ENCODE results near the gene MAP6D1.

The MAP6D1 gene

GRCh38 chr3:183825456-183826161, at the start of gene MAP6D1:
Gene MAP6D1 (minus strand): TSS chr3:183825577. CDS start chr3:183825547, 30 bp downstream.
- DNase-seq (ENCODE audit: low spot score) = peak; percentile 91

GRCh38 chr3:183873914-183874313, 48.5 kb upstream of the MAP6D1 start:
- DNase-seq (ENCODE audit: low spot score) = no peak

- no peak for DNase-seq (ENCODE audit: low spot score)
These were observed 46.2 kb upstream of the MAP6D1 start for GRCh38 chr3:183871541-183871940.

- no peak for DNase-seq (ENCODE audit: low spot score)
These were observed 45.2 kb upstream of the MAP6D1 start for GRCh38 chr3:183870563-183870962.

- DNase-seq (ENCODE audit: low spot score) = no peak
These were observed 43.4 kb upstream of the MAP6D1 start for GRCh38 chr3:183868796-183869195.

GRCh38 chr3:183862610-183863009, 37.2 kb upstream of the MAP6D1 start:
- DNase-seq (ENCODE audit: low spot score) = no peak

GRCh38 chr3:183857863-183858262, 32.5 kb upstream of the MAP6D1 start:
- DNase-seq (ENCODE audit: low spot score) = no peak

- no peak for DNase-seq (ENCODE audit: low spot score)
These were observed 29.1 kb upstream of the MAP6D1 start for GRCh38 chr3:183854318-183855035.

GRCh38 chr3:183845608-183846288, 20.4 kb upstream of the MAP6D1 start:
- DNase-seq (ENCODE audit: low spot score) = no peak

GRCh38 chr3:183845090-183845489, 19.7 kb upstream of the MAP6D1 start:
- no peak for DNase-seq (ENCODE audit: low spot score)

- no peak for DNase-seq (ENCODE audit: low spot score)
These were observed 19.2 kb upstream of the MAP6D1 start for GRCh38 chr3:183844606-183845005.

GRCh38 chr3:183839751-183840150, 14.4 kb upstream of the MAP6D1 start:
- no peak for DNase-seq (ENCODE audit: low spot score)

GRCh38 chr3:183837894-183838293, 12.5 kb upstream of the MAP6D1 start:
- no peak for DNase-seq (ENCODE audit: low spot score)

GRCh38 chr3:183837390-183837789, 12.0 kb upstream of the MAP6D1 start:
- DNase-seq (ENCODE audit: low spot score) = no peak

- no peak for DNase-seq (ENCODE audit: low spot score)
These were observed 8.1 kb upstream of the MAP6D1 start for GRCh38 chr3:183833516-183833915.

- DNase-seq (ENCODE audit: low spot score) = no peak
These were observed 4.8 kb upstream of the MAP6D1 start for GRCh38 chr3:183830187-183830586.

GRCh38 chr3:183829466-183829865, 4.1 kb upstream of the MAP6D1 start:
- DNase-seq (ENCODE audit: low spot score) = no peak

- no peak for DNase-seq (ENCODE audit: low spot score)
These were observed 3.1 kb upstream of the MAP6D1 start for GRCh38 chr3:183828538-183828870.

- DNase-seq (ENCODE audit: low spot score) = no peak
These were observed 2.6 kb upstream of the MAP6D1 start for GRCh38 chr3:183827809-183828537.

GRCh38 chr3:183826448-183827250, 1.3 kb upstream of the MAP6D1 start:
- no peak for DNase-seq (ENCODE audit: low spot score)

- peak; percentile 70 for DNase-seq (ENCODE audit: low spot score)
These were observed 469 bp downstream of the MAP6D1 start for GRCh38 chr3:183824761-183825455.
